Fibroblast of lung (primary cell): ENCODE data around the gene ACAT2. TPM values are rescaled to one million over a fixed set of nuclear protein-coding genes. Genes with fewer than 3 reads are reported as not detected.
"Not testable (repeated sequence)": the region's sequence is repeated elsewhere in the genome, so short reads cannot be mapped to it uniquely, and the experiment has no call there.

Experiments used
- DNase-seq, 2 donors: peaks; one replicate each; pipeline versions ENCODE4 v3.0.0 to v3.0.0-alpha.2; 2010; ENCODE audit warnings: low read depth in 2 of 2
- H2AFZ ChIP-seq: 2 replicates; pipeline ENCODE4 v1.5.1; 2012; ENCODE audit warnings: low read length, control low read depth, inconsistent platforms
- H3K27ac ChIP-seq: 2 replicates; pipeline ENCODE4 v1.5.1; 2011; ENCODE audit warnings: low read length, control low read depth; ENCODE audit not compliant: insufficient read depth
- H3K27me3 ChIP-seq: 2 replicates; pipeline ENCODE4 v1.5.1; 2011; ENCODE audit warnings: mild to moderate bottlenecking, low read length; ENCODE audit not compliant: control insufficient read depth, insufficient read depth
- H3K36me3 ChIP-seq: 2 replicates; pipeline ENCODE4 v1.5.1; 2011; ENCODE audit warnings: low read length; ENCODE audit not compliant: control insufficient read depth, insufficient read depth
- H3K4me1 ChIP-seq: 2 replicates; pipeline ENCODE4 v1.5.1; 2011; ENCODE audit warnings: low read length; ENCODE audit not compliant: control insufficient read depth, insufficient read depth; ENCODE audit errors: extremely low read depth
- H3K4me2 ChIP-seq: 2 replicates; pipeline ENCODE4 v1.5.1; 2011; ENCODE audit warnings: low read length, control low read depth; ENCODE audit not compliant: insufficient read depth; ENCODE audit errors: extremely low read depth
- H3K4me3 ChIP-seq, 4 experiments: fragments of 200-600 bp in 1 of 4; sonication (generic) in 1 of 4; replicated peaks in 1 of 4; 2 replicates each; pipeline ENCODE4 v1.5.1; 2011 to 2016; ENCODE audit warnings: low read length in 4 of 4, low read depth in 3 of 4, mild to moderate bottlenecking in 3 of 4, control low read depth in 2 of 4, inconsistent platforms in 1 of 4, mixed read lengths in 1 of 4; ENCODE audit not compliant: insufficient read depth in 1 of 4; ENCODE audit errors: control extremely low read depth in 1 of 4
- H3K79me2 ChIP-seq: 2 replicates; pipeline ENCODE4 v1.5.1; 2012; ENCODE audit warnings: mild to moderate bottlenecking, low read length, inconsistent platforms; ENCODE audit not compliant: control insufficient read depth, insufficient read depth
- H3K9ac ChIP-seq: 2 replicates; pipeline ENCODE4 v1.5.1; 2011; ENCODE audit warnings: mild to moderate bottlenecking, low read length, control low read depth; ENCODE audit not compliant: insufficient read depth
- H3K9me3 ChIP-seq: 2 replicates; pipeline ENCODE4 v1.5.1; 2012; ENCODE audit warnings: low read depth, low read length; ENCODE audit not compliant: control insufficient read depth, insufficient read depth
- H4K20me1 ChIP-seq: 2 replicates; pipeline ENCODE4 v1.5.1; 2011; ENCODE audit warnings: low read length; ENCODE audit not compliant: control insufficient read depth, insufficient read depth; ENCODE audit errors: extremely low read depth
- EZH2 ChIP-seq: IDR thresholded peaks from 2 replicates; pipeline ENCODE4 v1.5.1; 2012; ENCODE audit warnings: low read length, control low read depth, mild to moderate bottlenecking; ENCODE audit errors: missing control alignments
- polyA plus RNA-seq, 2 donors: library from polyadenylated mRNA; depleted of rRNA in 1 of 2; stranded (reverse) in 1 of 2; unstranded in 1 of 2; fragments of >200 nt; gene quantifications; 2 replicates each; pipeline ENCODE4 v1.2.1, GENCODE V29; 2011 to 2012; ENCODE audit warnings: missing spikeins in 1 of 2
- total RNA-seq: library from RNA; depleted of rRNA; stranded (reverse); fragments of >200 nt; gene quantifications from 2 replicates; pipeline ENCODE4 v1.2.1, GENCODE V29; 2014
- TF ChIP-seq, protein P1 (sequence below), 2 donors: IDR thresholded peaks in 1 of 2; conservative IDR thresholded peaks in 1 of 2; 1 replicate in 1 of 2; 2 replicates in 1 of 2; pipeline ENCODE4 v1.5.1; 2011 to 2012; ENCODE audit warnings: low read length in 2 of 2, control low read depth in 1 of 2, inconsistent platforms in 1 of 2, low read depth in 1 of 2, mild to moderate bottlenecking in 1 of 2

ACAT2 gene
- total and polyA plus RNA-seq, 2 donors (not counting 1 experiment from before 2014, with no cell fraction given), result 108 to 121 TPM

DNA sequence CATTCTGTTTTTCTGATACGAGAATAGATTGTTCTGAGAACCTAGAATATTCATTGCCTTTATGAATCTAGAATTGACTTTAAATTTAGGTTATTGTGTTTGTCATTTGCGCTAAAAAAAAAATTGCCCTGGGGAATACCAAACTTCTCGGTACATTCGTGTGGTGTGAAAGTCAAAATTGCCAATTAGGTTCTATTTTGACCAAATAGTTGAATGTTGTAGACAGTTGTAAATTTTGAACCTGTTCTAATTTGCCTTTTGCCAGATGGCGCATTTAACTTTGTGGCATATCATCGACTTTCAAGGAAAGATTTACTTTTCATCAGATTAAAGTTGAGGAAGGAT lies 31.5 kb upstream of the ACAT2 start:
- peak overlapping the region in 2 of 4 experiments; percentile 5 to 82 for H3K4me3 ChIP-seq
- TF ChIP-seq, protein P1, sequence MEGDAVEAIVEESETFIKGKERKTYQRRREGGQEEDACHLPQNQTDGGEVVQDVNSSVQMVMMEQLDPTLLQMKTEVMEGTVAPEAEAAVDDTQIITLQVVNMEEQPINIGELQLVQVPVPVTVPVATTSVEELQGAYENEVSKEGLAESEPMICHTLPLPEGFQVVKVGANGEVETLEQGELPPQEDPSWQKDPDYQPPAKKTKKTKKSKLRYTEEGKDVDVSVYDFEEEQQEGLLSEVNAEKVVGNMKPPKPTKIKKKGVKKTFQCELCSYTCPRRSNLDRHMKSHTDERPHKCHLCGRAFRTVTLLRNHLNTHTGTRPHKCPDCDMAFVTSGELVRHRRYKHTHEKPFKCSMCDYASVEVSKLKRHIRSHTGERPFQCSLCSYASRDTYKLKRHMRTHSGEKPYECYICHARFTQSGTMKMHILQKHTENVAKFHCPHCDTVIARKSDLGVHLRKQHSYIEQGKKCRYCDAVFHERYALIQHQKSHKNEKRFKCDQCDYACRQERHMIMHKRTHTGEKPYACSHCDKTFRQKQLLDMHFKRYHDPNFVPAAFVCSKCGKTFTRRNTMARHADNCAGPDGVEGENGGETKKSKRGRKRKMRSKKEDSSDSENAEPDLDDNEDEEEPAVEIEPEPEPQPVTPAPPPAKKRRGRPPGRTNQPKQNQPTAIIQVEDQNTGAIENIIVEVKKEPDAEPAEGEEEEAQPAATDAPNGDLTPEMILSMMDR (conservative IDR thresholded peaks at IDR 0.05 in 1 of 2, IDR thresholded peaks at IDR 0.05 in 1 of 2; ENCODE audit: low read depth in 1 of 2, low read length in 2 of 2), result no peak
- no peak for TF ChIP-seq EZH2
- peak overlapping the region; percentile 98 for H3K4me2 ChIP-seq
- H3K36me3 ChIP-seq, result no peaks in the 10 kb centered on the region
- no peak overlapping the region for H3K27ac ChIP-seq
- H3K9me3 ChIP-seq, result no peaks in the 10 kb centered on the region
- DNase-seq, result no peak
- no peak overlapping the region for H3K9ac ChIP-seq
- peaks cover 5% of the 10 kb centered on the region for H3K4me1 ChIP-seq
- H3K27me3 ChIP-seq, result no peaks in the 10 kb centered on the region
- H4K20me1 ChIP-seq, result peaks cover 8% of the 10 kb centered on the region
- peaks cover 91% of the 10 kb centered on the region for H3K79me2 ChIP-seq
- no peak overlapping the region for H2AFZ ChIP-seq

DNA sequence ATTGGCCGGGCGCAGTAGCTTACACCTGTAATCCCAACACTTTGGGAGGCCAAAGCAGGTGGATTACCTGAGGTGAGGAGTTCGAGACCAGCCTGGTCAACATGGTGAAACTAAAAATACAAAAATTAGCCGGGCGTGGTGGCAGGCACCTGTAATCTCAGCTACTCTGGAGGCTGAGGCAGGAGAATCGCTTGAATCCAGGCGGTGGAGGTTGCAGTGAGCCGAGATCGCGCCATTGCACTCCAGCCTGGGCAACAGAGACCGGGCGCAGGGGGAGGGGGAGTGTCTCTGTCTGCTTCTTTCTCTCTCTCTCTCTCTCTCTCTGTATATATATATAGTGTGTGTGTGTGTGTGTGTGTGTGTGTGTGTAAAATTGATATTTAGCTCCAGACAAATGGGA lies 29.3 kb upstream of the ACAT2 start:
- not testable (repeated sequence) for H3K36me3 ChIP-seq, DNase-seq, H3K9me3 ChIP-seq, H3K4me2 ChIP-seq, H2AFZ ChIP-seq, H3K4me1 ChIP-seq, H3K9ac ChIP-seq, H3K4me3 ChIP-seq, H3K27ac ChIP-seq, H3K27me3 ChIP-seq
- Histone ChIP-seq H4K20me1 (peaks cover 10% of the 10 kb centered on the region), H3K79me2 (peaks cover 100% of the 10 kb centered on the region)

DNA sequence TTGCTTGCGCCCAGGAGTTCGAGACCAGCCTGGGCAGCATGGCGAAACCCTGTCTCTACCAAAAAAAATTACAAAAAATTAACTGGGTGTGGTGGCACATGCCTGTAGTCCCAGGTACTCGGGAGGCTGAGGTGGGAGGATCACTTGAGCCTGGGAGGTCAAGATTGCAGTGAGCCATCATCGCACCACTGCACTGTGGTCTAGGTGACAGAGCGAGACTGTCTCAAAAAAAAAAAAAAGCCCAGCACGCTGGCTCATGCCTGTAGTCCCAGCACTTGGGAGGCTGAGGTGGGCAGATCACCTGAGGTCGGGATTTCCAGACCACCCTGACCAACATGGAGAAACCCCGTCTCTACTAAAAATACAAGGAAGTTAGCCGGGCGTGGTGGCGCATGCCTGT lies 28.4 kb upstream of the ACAT2 start:
- H3K36me3 ChIP-seq, H3K4me1 ChIP-seq, DNase-seq, H3K27me3 ChIP-seq, H3K9ac ChIP-seq, H3K9me3 ChIP-seq, H2AFZ ChIP-seq, H3K27ac ChIP-seq, H3K4me3 ChIP-seq, H3K4me2 ChIP-seq: not testable (repeated sequence)
- H3K79me2 ChIP-seq, result peaks cover 100% of the 10 kb centered on the region
- peaks cover 10% of the 10 kb centered on the region for H4K20me1 ChIP-seq

DNA sequence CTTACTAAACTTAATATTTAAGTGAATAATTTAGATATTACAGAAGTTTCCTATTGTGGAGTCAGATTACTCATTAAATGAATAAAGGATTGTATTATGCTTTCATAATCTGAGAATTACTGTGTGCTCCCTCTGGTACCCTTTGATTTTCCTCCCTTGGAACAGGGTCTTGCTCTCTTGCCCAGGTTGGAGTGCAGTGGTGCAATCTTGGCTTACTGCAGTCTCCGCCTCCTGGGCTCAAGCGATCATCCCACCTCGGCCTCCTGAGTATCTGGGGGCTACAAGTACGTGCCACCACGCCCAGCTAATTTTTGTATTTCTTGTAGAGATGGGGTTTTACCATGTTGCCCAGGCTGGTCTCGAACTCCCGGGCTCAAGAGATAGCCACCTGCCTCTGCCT lies 24.9 kb upstream of the ACAT2 start:
- Histone ChIP-seq H3K4me2 (no peak overlapping the region), H3K4me3 (no peak overlapping the region), H4K20me1 (peaks cover 2% of the 10 kb centered on the region), H3K4me1 (no peaks in the 10 kb centered on the region), H3K9ac (no peak overlapping the region), H3K79me2 (peaks cover 87% of the 10 kb centered on the region), H2AFZ (no peak overlapping the region), H3K27ac (no peak overlapping the region), H3K36me3 (peaks cover 4% of the 10 kb centered on the region), H3K27me3 (no peaks in the 10 kb centered on the region), H3K9me3 (no peaks in the 10 kb centered on the region)
- DNase-seq, result no peak
- no peak for TF ChIP-seq EZH2
- TF ChIP-seq, protein P1 (conservative IDR thresholded peaks at IDR 0.05 in 1 of 2, IDR thresholded peaks at IDR 0.05 in 1 of 2; ENCODE audit: low read depth in 1 of 2, low read length in 2 of 2), result no peak
